Measurements from ENCODE around the gene CNPY3.

CNPY3 gene

GRCh38 chr6:42963179-42963854, 34.0 kb downstream of the CNPY3 start:
- DNase-seq (ENCODE audit: insufficient read length) (no peak), FAIRE-seq (no peak)
- TF ChIP-seq TAF1 (IDR thresholded peaks at IDR 0.05; ENCODE audit: borderline replicate concordance, low read depth, low read length), result no peak
- no peak for TF ChIP-seq POLR2AphosphoS5 (IDR thresholded peaks at IDR 0.05; ENCODE audit: low read depth, low read length)
- TF ChIP-seq POLR2A (IDR thresholded peaks at IDR 0.05; ENCODE audit: low read depth, low read length), result no peak

GRCh38 chr6:42963855-42964605, 34.8 kb downstream of the CNPY3 start:
- TF ChIP-seq TAF1 (IDR thresholded peaks at IDR 0.05; ENCODE audit: borderline replicate concordance, low read depth, low read length), result no peak
- no peak for TF ChIP-seq POLR2AphosphoS5 (IDR thresholded peaks at IDR 0.05; ENCODE audit: low read depth, low read length)
- DNase-seq (ENCODE audit: insufficient read length), result no peak

GRCh38 chr6:42966571-42966970, 37.3 kb downstream of the CNPY3 start:
- no peak for TF ChIP-seq POLR2A (IDR thresholded peaks at IDR 0.05; ENCODE audit: low read depth, low read length)
- DNase-seq (ENCODE audit: insufficient read length) (no peak), FAIRE-seq (no peak)

More at GRCh38 chr6:42963855-42964605, 34.8 kb downstream of the CNPY3 start:
- no peak for FAIRE-seq

- FAIRE-seq, result no peak
- TF ChIP-seq POLR2A (IDR thresholded peaks at IDR 0.05; ENCODE audit: low read depth, low read length) (no peak), TAF1 (IDR thresholded peaks at IDR 0.05; ENCODE audit: borderline replicate concordance, low read depth, low read length) (no peak), POLR2AphosphoS5 (IDR thresholded peaks at IDR 0.05; ENCODE audit: low read depth, low read length) (no peak)
- DNase-seq (ENCODE audit: insufficient read length), result no peak
These were observed 37.9 kb downstream of the CNPY3 start for GRCh38 chr6:42967228-42967627.

GRCh38 chr6:42968126-42968701, 38.9 kb downstream of the CNPY3 start:
- DNase-seq (ENCODE audit: insufficient read length), result no peak
- no peak for TF ChIP-seq POLR2AphosphoS5 (IDR thresholded peaks at IDR 0.05; ENCODE audit: low read depth, low read length)
- TF ChIP-seq POLR2A (IDR thresholded peaks at IDR 0.05; ENCODE audit: low read depth, low read length), result no peak
- no peak for TF ChIP-seq TAF1 (IDR thresholded peaks at IDR 0.05; ENCODE audit: borderline replicate concordance, low read depth, low read length)
- no peak for FAIRE-seq

DNA sequence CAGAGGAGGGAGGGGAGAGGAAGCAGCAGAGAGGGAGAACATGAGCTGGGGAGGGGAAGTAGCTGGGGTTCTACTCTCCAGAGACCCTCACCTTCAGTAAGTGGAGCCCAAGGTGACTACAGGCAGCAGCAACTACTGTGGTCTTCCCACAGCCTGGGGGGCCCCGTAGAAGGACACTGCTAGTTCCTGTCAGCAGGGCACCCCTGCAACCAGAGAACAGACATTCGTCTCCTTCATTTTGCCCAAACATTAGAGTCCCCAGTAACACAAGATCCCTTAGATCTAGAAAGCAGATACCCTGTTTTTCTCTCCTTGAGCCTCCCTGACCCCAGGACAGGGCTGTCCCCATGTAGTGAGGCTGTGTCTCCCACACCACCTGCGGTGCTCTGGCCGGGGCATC, 39.5 kb downstream of the CNPY3 start:
- DNase-seq (ENCODE audit: insufficient read length) (no peak), FAIRE-seq (no peak)
- TF ChIP-seq POLR2AphosphoS5 (IDR thresholded peaks at IDR 0.05; ENCODE audit: low read depth, low read length) (no peak), POLR2A (IDR thresholded peaks at IDR 0.05; ENCODE audit: low read depth, low read length) (no peak), TAF1 (IDR thresholded peaks at IDR 0.05; ENCODE audit: borderline replicate concordance, low read depth, low read length) (no peak)

- FAIRE-seq (no peak), DNase-seq (ENCODE audit: insufficient read length) (no peak)
- TF ChIP-seq POLR2AphosphoS5 (IDR thresholded peaks at IDR 0.05; ENCODE audit: low read depth, low read length) (no peak), TAF1 (IDR thresholded peaks at IDR 0.05; ENCODE audit: borderline replicate concordance, low read depth, low read length) (no peak), POLR2A (IDR thresholded peaks at IDR 0.05; ENCODE audit: low read depth, low read length) (no peak)
These were observed 40.2 kb downstream of the CNPY3 start for GRCh38 chr6:42969431-42969830.

DNA sequence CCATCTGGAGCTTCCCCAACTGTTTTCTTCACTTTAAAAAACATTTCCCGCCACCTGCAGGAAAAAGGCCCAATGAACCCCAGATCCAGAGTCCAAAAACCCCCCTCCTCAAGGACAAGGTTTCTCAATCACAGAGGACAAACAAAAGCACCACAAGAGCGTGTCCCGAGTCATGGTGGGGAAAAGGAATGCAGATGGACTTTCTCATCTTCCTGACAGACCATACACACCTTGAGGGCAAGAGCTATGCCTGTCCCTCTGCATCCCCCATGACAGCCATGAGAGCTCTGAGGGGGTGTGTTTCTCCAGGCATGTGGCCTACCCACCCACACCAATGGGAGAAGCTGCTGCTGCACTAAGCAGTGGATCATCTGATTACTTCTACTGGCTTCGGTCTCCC, 40.7 kb downstream of the CNPY3 start:
- DNase-seq (ENCODE audit: insufficient read length) (no peak), FAIRE-seq (no peak)
- TF ChIP-seq POLR2AphosphoS5 (IDR thresholded peaks at IDR 0.05; ENCODE audit: low read depth, low read length), result no peak
- TF ChIP-seq POLR2A (IDR thresholded peaks at IDR 0.05; ENCODE audit: low read depth, low read length), result no peak
- no peak for TF ChIP-seq TAF1 (IDR thresholded peaks at IDR 0.05; ENCODE audit: borderline replicate concordance, low read depth, low read length)

GRCh38 chr6:42970871-42971612, 41.8 kb downstream of the CNPY3 start:
- FAIRE-seq (no peak), DNase-seq (ENCODE audit: insufficient read length) (no peak)
- TF ChIP-seq POLR2AphosphoS5 (IDR thresholded peaks at IDR 0.05; ENCODE audit: low read depth, low read length) (no peak), TAF1 (IDR thresholded peaks at IDR 0.05; ENCODE audit: borderline replicate concordance, low read depth, low read length) (no peak), POLR2A (IDR thresholded peaks at IDR 0.05; ENCODE audit: low read depth, low read length) (no peak)

GRCh38 chr6:42971746-42972327, 42.6 kb downstream of the CNPY3 start:
- TF ChIP-seq POLR2A (IDR thresholded peaks at IDR 0.05; ENCODE audit: low read depth, low read length) (no peak), TAF1 (IDR thresholded peaks at IDR 0.05; ENCODE audit: borderline replicate concordance, low read depth, low read length) (no peak), POLR2AphosphoS5 (IDR thresholded peaks at IDR 0.05; ENCODE audit: low read depth, low read length) (no peak)
- DNase-seq (ENCODE audit: insufficient read length) (no peak), FAIRE-seq (no peak)

DNA sequence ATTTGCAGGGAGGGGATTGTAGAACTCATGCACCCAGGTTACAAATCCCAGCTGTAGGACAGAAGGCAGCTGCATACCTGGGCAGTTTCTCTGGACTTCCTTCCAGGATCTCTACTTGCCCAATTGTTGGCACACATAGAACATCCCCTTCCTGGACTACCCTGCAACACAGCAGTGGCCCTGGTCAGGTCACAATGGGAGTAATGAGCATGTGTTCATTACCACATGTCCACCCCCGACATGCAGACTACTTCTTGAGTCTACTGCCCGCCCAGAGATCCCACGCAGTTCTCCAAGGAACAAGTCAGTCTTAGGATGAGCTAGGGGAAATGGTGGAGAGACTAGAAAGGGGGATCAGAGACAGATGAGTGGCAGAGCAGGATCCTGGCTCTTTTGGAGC, 44.6 kb downstream of the CNPY3 start:
- FAIRE-seq (no peak), DNase-seq (ENCODE audit: insufficient read length) (no peak)
- no peak for TF ChIP-seq POLR2A (IDR thresholded peaks at IDR 0.05; ENCODE audit: low read depth, low read length)
